Upper lobe of left lung (tissue), 6 donors: ENCODE measurements around the gene PADI4. TPM values are rescaled to one million over a fixed set of nuclear protein-coding genes. Genes with fewer than 3 reads are reported as not detected.

Experiments
- ATAC-seq, 2 donors: fragments of 200-7000 bp; cut with Tn5 transposase; one replicate each; pipeline ENCODE4 v1.9.1; 2022; ENCODE audit warnings: mild to moderate bottlenecking in 2 of 2, moderate library complexity in 2 of 2; ENCODE audit not compliant: low FRiP score in 2 of 2
- DNase-seq, 2 donors: peaks; one replicate each; pipeline ENCODE4 v3.0.0-alpha.2; 2019 to 2020
- H3K27ac ChIP-seq, 4 donors: fragments of 200-600 bp; sonication (generic); one replicate each; pipeline ENCODE4 v1.5.1; 2016 to 2019
- H3K27me3 ChIP-seq, 4 donors: fragments of 200-600 bp; sonication (generic); one replicate each; pipeline ENCODE4 v1.5.1; 2017 to 2019
- H3K36me3 ChIP-seq, 4 donors: fragments of 200-600 bp; sonication (generic); one replicate each; pipeline ENCODE4 v1.5.1; 2016 to 2019
- H3K4me1 ChIP-seq, 4 donors: fragments of 200-600 bp; sonication (generic); one replicate each; pipeline ENCODE4 v1.5.1; 2018 to 2019
- H3K4me3 ChIP-seq, 4 donors: fragments of 200-600 bp; sonication (generic); one replicate each; pipeline ENCODE4 v1.5.1; 2017 to 2019; ENCODE audit warnings: mild to moderate bottlenecking in 2 of 4, moderate library complexity in 1 of 4
- H3K9me3 ChIP-seq, 4 donors: fragments of 200-600 bp; sonication (generic); one replicate each; pipeline ENCODE4 v1.5.1; 2018 to 2019
- CTCF ChIP-seq, 6 experiments: fragments of 450-650 bp in 4 of 6; fragments of 200-600 bp in 2 of 6; sonication (generic) in 2 of 6; IDR thresholded peaks; one replicate each; pipeline ENCODE4 v1.5.1; 2016 to 2019; ENCODE audit warnings: antibody characterized with exemption in 6 of 6
- EP300 ChIP-seq, 4 donors: sonication (generic); formaldehyde crosslinking; IDR thresholded peaks; one replicate each; pipeline ENCODE4 v1.5.1; 2017; ENCODE audit warnings: antibody characterized with exemption in 4 of 4, control low read depth in 2 of 4
- POLR2A ChIP-seq, 4 donors: fragments of 450-650 bp; IDR thresholded peaks; one replicate each; pipeline ENCODE4 v1.5.1; 2016 to 2017; ENCODE audit warnings: antibody characterized with exemption in 4 of 4, mild to moderate bottlenecking in 2 of 4
- POLR2AphosphoS5 ChIP-seq, 2 donors: sonication (generic); formaldehyde crosslinking; IDR thresholded peaks; one replicate each; pipeline ENCODE4 v1.5.1; 2017; ENCODE audit warnings: antibody characterized with exemption in 2 of 2
- WGBS, 2 donors: methylation state at CpG; one replicate each; pipeline ENCODE4 v1.1.5; 2017 to 2018; 5-methylcytosine and 5-hydroxymethylcytosine counted together
- total RNA-seq, 6 donors: library from RNA; depleted of rRNA in 4 of 6; stranded (reverse); fragments of >200 nt in 4 of 6; gene quantifications; one replicate each; pipeline versions ENCODE4 v1.1.0 to v1.2.1, GENCODE V29; 2016 to 2021
- donor health status: DM: no; HTN: no; CAD: no; lungs with moderate emphysema.
- donor health status: DM: no; HTN: yes; CAD: no; lungs with severe emphysema.

Gene PADI4
- total RNA-seq, 6 donors from 2014 or later: 2.7 to 32.3 (median 9.0) TPM

- Histone ChIP-seq H3K36me3 (no peaks in the 10 kb centered on the region), H3K9me3 (no peaks in the 10 kb centered on the region), H3K4me1 (no peaks in the 10 kb centered on the region), H3K4me3 (no peak overlapping the region), H3K27me3 (no peaks in the 10 kb centered on the region), H3K27ac (no peak overlapping the region)
- DNase-seq (no peak), ATAC-seq (no peak)
- TF ChIP-seq POLR2AphosphoS5 (IDR thresholded peaks at IDR 0.05) (no peak), POLR2A (IDR thresholded peaks at IDR 0.05) (no peak), EP300 (IDR thresholded peaks at IDR 0.05) (no peak), CTCF (IDR thresholded peaks at IDR 0.05) (no peak)
- WGBS, 2 donors: 67 to 77% methylated on average over 7 to 8 of the region's 8 CpGs
Observed at GRCh38 chr1:17351598-17352324, 43.8 kb downstream of the PADI4 start.

- Histone ChIP-seq H3K9me3 (no peaks in the 10 kb centered on the region), H3K27me3 (no peaks in the 10 kb centered on the region), H3K27ac (no peak overlapping the region), H3K36me3 (no peaks in the 10 kb centered on the region), H3K4me1 (no peaks in the 10 kb centered on the region), H3K4me3 (no peak overlapping the region)
- ATAC-seq (no peak), DNase-seq (no peak)
- WGBS, 2 donors: 60 to 65% methylated on average over 8 of the region's 8 CpGs
- no peak for TF ChIP-seq EP300 (IDR thresholded peaks at IDR 0.05)
- no peak for TF ChIP-seq POLR2AphosphoS5 (IDR thresholded peaks at IDR 0.05)
- no peak for TF ChIP-seq POLR2A (IDR thresholded peaks at IDR 0.05)
- TF ChIP-seq CTCF (IDR thresholded peaks at IDR 0.05): no peak
Observed at GRCh38 chr1:17352419-17352909, 44.5 kb downstream of the PADI4 start.

- H3K4me1 ChIP-seq: no peaks in the 10 kb centered on the region
- H3K9me3 ChIP-seq: no peaks in the 10 kb centered on the region
- TF ChIP-seq POLR2A (IDR thresholded peaks at IDR 0.05) (no peak), EP300 (IDR thresholded peaks at IDR 0.05) (no peak), POLR2AphosphoS5 (IDR thresholded peaks at IDR 0.05) (no peak), CTCF (IDR thresholded peaks at IDR 0.05) (no peak)
- DNase-seq (no peak), ATAC-seq (no peak)
- no peaks in the 10 kb centered on the region for H3K36me3 ChIP-seq
- no peak overlapping the region for H3K27ac ChIP-seq
- 48 to 50% methylated on average over 1 to 6 of the region's 6 CpGs for WGBS, 2 donors
- H3K4me3 ChIP-seq: no peak overlapping the region
- no peaks in the 10 kb centered on the region for H3K27me3 ChIP-seq
Observed at GRCh38 chr1:17355898-17356297, 47.9 kb downstream of the PADI4 start.

- WGBS, 2 donors: 35 to 52% methylated on average over 7 to 11 of the region's 12 CpGs
- Histone ChIP-seq H3K36me3 (no peaks in the 10 kb centered on the region), H3K9me3 (no peaks in the 10 kb centered on the region), H3K4me1 (no peaks in the 10 kb centered on the region), H3K27me3 (no peaks in the 10 kb centered on the region), H3K27ac (no peak overlapping the region), H3K4me3 (no peak overlapping the region)
- TF ChIP-seq POLR2A (IDR thresholded peaks at IDR 0.05): no peak
- no peak for TF ChIP-seq EP300 (IDR thresholded peaks at IDR 0.05)
- TF ChIP-seq CTCF (IDR thresholded peaks at IDR 0.05): no peak
- TF ChIP-seq POLR2AphosphoS5 (IDR thresholded peaks at IDR 0.05): no peak
- ATAC-seq (no peak), DNase-seq (no peak)
Observed at GRCh38 chr1:17356387-17357026, 48.5 kb downstream of the PADI4 start.
